ENCODE results near the gene ZNF837.

DNA sequence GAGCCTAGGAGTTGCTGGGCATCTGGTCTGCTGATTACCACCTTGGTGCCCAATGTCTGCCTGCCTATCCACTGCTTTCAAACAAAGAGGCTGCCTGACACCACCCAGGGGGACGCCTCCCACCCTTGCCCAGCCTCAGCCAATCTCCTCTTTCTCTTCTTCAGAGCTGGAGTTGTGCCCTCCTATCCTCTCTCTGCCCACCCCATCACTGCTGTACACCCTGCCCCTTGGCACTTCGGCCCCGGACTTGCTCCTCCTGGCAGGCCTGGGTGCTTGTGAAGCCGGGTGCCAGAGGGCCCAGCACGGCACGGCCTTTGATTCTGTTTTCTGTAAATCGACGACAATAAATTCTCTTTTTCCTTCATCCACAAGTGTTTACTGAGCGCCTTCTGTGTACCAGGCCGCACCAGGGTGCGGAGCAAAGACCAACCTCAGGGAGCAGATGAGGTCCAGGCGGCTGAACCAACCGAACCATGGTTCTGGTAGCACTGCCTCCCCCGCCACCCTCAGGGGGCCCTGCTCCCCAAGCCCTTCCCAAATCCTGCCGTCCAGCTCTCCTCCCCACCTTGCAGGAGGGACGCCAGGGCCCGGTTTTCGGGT lies 19.6 kb upstream of the ZNF837 start:
- TF ChIP-seq, protein P1, sequence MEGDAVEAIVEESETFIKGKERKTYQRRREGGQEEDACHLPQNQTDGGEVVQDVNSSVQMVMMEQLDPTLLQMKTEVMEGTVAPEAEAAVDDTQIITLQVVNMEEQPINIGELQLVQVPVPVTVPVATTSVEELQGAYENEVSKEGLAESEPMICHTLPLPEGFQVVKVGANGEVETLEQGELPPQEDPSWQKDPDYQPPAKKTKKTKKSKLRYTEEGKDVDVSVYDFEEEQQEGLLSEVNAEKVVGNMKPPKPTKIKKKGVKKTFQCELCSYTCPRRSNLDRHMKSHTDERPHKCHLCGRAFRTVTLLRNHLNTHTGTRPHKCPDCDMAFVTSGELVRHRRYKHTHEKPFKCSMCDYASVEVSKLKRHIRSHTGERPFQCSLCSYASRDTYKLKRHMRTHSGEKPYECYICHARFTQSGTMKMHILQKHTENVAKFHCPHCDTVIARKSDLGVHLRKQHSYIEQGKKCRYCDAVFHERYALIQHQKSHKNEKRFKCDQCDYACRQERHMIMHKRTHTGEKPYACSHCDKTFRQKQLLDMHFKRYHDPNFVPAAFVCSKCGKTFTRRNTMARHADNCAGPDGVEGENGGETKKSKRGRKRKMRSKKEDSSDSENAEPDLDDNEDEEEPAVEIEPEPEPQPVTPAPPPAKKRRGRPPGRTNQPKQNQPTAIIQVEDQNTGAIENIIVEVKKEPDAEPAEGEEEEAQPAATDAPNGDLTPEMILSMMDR (IDR thresholded peaks at IDR 0.05; ENCODE audit: low read depth, low read length) = no peak
- TF ChIP-seq POLR2A (IDR thresholded peaks at IDR 0.05; ENCODE audit: extremely low read depth, insufficient read length) = no peak
